Mesendoderm (in vitro differentiated cells): ENCODE measurements around the gene RAI14.
A peak's percentile ranks its signal among the peaks of the same experiment; 100 is the strongest.

ENCODE experiments used
- DNase-seq: peaks from one replicate; pipeline ENCODE4 v3.0.0; 2013
- H2AK5ac ChIP-seq: 2 replicates; pipeline ENCODE4 v1.6.1; 2013; ENCODE audit warnings: low read length, inconsistent platforms
- H2BK120ac ChIP-seq: 2 replicates; pipeline ENCODE4 v1.6.1; 2013; ENCODE audit warnings: low read depth, mild to moderate bottlenecking, low read length, moderate library complexity, mixed read lengths
- H2BK15ac ChIP-seq: replicated peaks from 2 replicates; pipeline ENCODE4 v1.6.1; 2013; ENCODE audit warnings: low read depth, mild to moderate bottlenecking, moderate library complexity
- H2BK5ac ChIP-seq: 2 replicates; pipeline ENCODE4 v1.6.1; 2013; ENCODE audit warnings: low read length, inconsistent platforms
- H3K18ac ChIP-seq: 2 replicates; pipeline ENCODE4 v1.6.1; 2013; ENCODE audit warnings: mild to moderate bottlenecking, low read length, mixed read lengths
- H3K23ac ChIP-seq: one replicate; pipeline ENCODE4 v1.6.1; 2013; ENCODE audit warnings: low read length
- H3K27ac ChIP-seq: 2 replicates; pipeline ENCODE4 v1.5.1; 2013; ENCODE audit warnings: low read depth, mild to moderate bottlenecking, inconsistent platforms, low read length, moderate library complexity
- H3K27me3 ChIP-seq: 2 replicates; pipeline ENCODE4 v1.6.1; 2013; ENCODE audit warnings: low read length, control low read depth, mild to moderate bottlenecking, inconsistent platforms; ENCODE audit not compliant: insufficient read depth, poor library complexity
- H3K36me3 ChIP-seq: 2 replicates; pipeline ENCODE4 v1.6.1; 2013; ENCODE audit warnings: low read length, inconsistent platforms; ENCODE audit not compliant: control insufficient read depth, insufficient read depth
- H3K4ac ChIP-seq: one replicate; pipeline ENCODE4 v1.6.1; 2013; ENCODE audit warnings: low read depth, mild to moderate bottlenecking, low read length, moderate library complexity
- H3K4me1 ChIP-seq: 2 replicates; pipeline ENCODE4 v1.6.1; 2013; ENCODE audit warnings: low read depth, low read length, inconsistent platforms; ENCODE audit not compliant: control insufficient read depth
- H3K4me2 ChIP-seq: 2 replicates; pipeline ENCODE4 v1.6.1; 2013; ENCODE audit warnings: low read length
- H3K4me3 ChIP-seq: 2 replicates; pipeline ENCODE4 v1.5.1; 2013; ENCODE audit warnings: mild to moderate bottlenecking, low read length
- H3K56ac ChIP-seq: one replicate; pipeline ENCODE4 v1.6.1; 2013; ENCODE audit warnings: low read length
- H3K79me1 ChIP-seq: 2 replicates; pipeline ENCODE4 v1.6.1; 2013; ENCODE audit warnings: low read length, inconsistent platforms
- H3K79me2 ChIP-seq: 2 replicates; pipeline ENCODE4 v1.6.1; 2013; ENCODE audit warnings: mild to moderate bottlenecking, low read length; ENCODE audit not compliant: control insufficient read depth, insufficient read depth
- H3K9ac ChIP-seq: 2 replicates; pipeline ENCODE4 v1.6.1; 2013; ENCODE audit warnings: low read length, inconsistent platforms
- H4K5ac ChIP-seq: one replicate; pipeline ENCODE4 v1.6.1; 2013; ENCODE audit warnings: low read length
- H4K8ac ChIP-seq: one replicate; pipeline ENCODE4 v1.6.1; 2013; ENCODE audit warnings: low read depth, mild to moderate bottlenecking, control low read depth, low read length, moderate library complexity
- WGBS: extraction: QIAGEN DNeasy Blood & Tissue Kit; methylation state at CpG from one replicate; pipeline ENCODE4 v1.1.7; 2013; ENCODE audit warnings: low lambda C conversion rate, missing lambda C conversion rate; ENCODE audit not compliant: insufficient coverage; ENCODE audit errors: extremely low coverage; 5-methylcytosine and 5-hydroxymethylcytosine counted together

RAI14 gene

DNA sequence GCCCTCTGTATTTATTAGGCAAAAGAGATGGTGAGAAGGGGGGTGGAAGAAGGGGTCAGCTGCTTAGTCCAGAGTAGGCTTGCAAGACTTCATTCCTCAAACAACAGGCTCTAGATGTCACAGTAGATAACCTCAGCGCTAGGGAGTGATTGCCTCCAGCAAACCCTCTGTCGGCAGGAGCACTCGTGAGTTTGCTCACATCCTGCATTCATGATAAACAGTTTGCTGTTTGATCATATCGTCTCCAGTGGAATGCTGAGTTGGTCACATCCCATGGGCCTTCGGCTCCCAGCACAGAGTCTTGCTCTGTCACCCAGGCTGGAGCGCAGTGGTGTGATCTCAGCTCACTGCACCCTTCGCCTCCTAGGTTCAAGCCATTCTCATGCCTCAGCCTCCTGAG is 186.4 kb downstream of the RAI14 start:
- no peaks in the 10 kb centered on the region for H3K79me2 ChIP-seq
- no peak overlapping the region for H3K4me3 ChIP-seq
- no peak overlapping the region for H4K8ac ChIP-seq
- no peak overlapping the region for H2BK120ac ChIP-seq
- no peaks in the 10 kb centered on the region for H3K36me3 ChIP-seq
- WGBS, result no CpG with 5 or more reads among the region's 7 CpGs
- H3K9ac ChIP-seq, result no peak overlapping the region
- no peak overlapping the region for H2BK15ac ChIP-seq
- H3K4me2 ChIP-seq, result no peak overlapping the region
- peak; percentile 24 for DNase-seq
- no peaks in the 10 kb centered on the region for H3K4me1 ChIP-seq
- no peak overlapping the region for H2AK5ac ChIP-seq
- H3K4ac ChIP-seq, result no peak overlapping the region
- no peak overlapping the region for H2BK5ac ChIP-seq
- no peaks in the 10 kb centered on the region for H3K79me1 ChIP-seq
- H4K5ac ChIP-seq, result no peak overlapping the region
- H3K23ac ChIP-seq, result no peak overlapping the region
- no peak overlapping the region for H3K27ac ChIP-seq
- H3K18ac ChIP-seq, result no peak overlapping the region
- no peaks in the 10 kb centered on the region for H3K27me3 ChIP-seq
- H3K56ac ChIP-seq, result no peak overlapping the region

DNA sequence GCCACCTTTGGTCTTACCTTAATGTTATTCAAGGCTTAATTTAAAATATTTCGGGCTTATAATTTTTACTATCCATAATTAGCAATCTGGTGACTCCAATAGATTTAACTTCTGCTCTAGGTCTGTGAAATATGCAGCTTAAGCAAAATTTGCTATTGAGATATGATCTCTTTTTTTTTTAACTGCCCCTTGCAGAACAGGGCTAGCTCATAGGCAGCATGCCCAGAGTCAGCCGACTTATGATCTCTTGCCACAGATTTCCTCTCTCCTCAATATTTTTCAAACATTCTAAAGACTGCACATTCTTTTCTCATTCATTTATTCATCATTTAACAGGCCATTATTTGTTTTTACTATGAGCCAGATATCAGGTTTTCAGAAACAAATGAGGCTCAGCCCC is 187.4 kb downstream of the RAI14 start:
- DNase-seq, result no peak
- Histone ChIP-seq H3K79me1 (no peaks in the 10 kb centered on the region), H4K5ac (no peak overlapping the region), H3K79me2 (no peaks in the 10 kb centered on the region), H2BK15ac (no peak overlapping the region), H2AK5ac (no peak overlapping the region), H2BK120ac (no peak overlapping the region), H3K23ac (no peak overlapping the region), H3K4me2 (no peak overlapping the region), H3K36me3 (no peaks in the 10 kb centered on the region), H3K9ac (no peak overlapping the region), H3K4ac (no peak overlapping the region), H3K56ac (no peak overlapping the region), H3K18ac (no peak overlapping the region), H3K27me3 (no peaks in the 10 kb centered on the region), H3K4me1 (no peaks in the 10 kb centered on the region), H3K27ac (no peak overlapping the region), H2BK5ac (no peak overlapping the region), H3K4me3 (no peak overlapping the region), H4K8ac (no peak overlapping the region)
- WGBS, result no CpG with 5 or more reads among the region's 2 CpGs

DNA sequence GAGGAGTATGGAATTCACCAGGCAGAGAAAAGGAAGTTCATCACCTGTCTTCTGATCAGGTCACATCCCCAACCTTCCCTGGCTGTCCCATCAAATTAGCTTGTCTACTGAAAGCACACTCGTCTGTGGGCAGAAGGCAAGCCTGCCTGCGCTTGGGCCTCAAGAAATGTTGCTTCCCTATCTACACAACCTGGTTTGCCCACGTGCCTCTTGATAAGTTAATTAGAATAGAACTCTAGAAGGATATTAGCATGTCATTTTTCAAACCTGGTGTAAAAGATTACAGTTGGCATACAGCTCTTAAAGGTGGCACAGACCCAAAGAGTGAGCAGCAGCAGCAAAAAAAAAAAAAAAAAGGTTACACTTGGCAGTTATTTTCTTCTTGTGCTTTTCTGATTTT is 188.0 kb downstream of the RAI14 start:
- Histone ChIP-seq H3K56ac (no peak overlapping the region), H3K18ac (no peak overlapping the region), H3K23ac (no peak overlapping the region), H2AK5ac (no peak overlapping the region), H3K4ac (no peak overlapping the region), H4K5ac (no peak overlapping the region), H3K4me1 (no peaks in the 10 kb centered on the region), H2BK5ac (no peak overlapping the region), H3K4me3 (no peak overlapping the region), H3K9ac (no peak overlapping the region), H2BK15ac (no peak overlapping the region), H3K36me3 (no peaks in the 10 kb centered on the region), H3K79me1 (no peaks in the 10 kb centered on the region), H4K8ac (no peak overlapping the region), H3K27ac (no peak overlapping the region), H3K79me2 (no peaks in the 10 kb centered on the region), H2BK120ac (no peak overlapping the region), H3K27me3 (no peaks in the 10 kb centered on the region), H3K4me2 (no peak overlapping the region)
- no peak for DNase-seq
- WGBS, result no CpG with 5 or more reads among the region's 3 CpGs

DNA sequence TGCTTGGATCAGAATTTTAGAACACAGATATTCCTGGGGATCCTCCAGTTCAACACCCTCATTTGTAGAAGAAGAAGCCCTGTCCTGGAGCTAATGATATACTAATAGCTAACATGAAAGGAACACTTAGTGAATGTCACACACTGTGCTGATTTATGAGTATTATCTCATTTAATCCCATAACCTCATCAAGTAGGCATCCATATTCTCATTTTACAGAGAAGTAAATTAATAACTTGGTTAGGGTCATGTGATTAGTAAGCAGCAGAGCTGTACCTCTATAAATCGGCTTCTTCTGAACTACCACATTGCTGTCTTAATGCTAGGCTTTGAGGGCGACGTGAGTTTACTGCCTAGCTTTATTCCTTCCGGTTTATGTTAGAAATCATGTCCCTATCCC is 188.9 kb downstream of the RAI14 start:
- WGBS, result no CpG with 5 or more reads among the region's 4 CpGs
- no peaks in the 10 kb centered on the region for H3K4me1 ChIP-seq
- H3K56ac ChIP-seq, result no peak overlapping the region

DNA sequence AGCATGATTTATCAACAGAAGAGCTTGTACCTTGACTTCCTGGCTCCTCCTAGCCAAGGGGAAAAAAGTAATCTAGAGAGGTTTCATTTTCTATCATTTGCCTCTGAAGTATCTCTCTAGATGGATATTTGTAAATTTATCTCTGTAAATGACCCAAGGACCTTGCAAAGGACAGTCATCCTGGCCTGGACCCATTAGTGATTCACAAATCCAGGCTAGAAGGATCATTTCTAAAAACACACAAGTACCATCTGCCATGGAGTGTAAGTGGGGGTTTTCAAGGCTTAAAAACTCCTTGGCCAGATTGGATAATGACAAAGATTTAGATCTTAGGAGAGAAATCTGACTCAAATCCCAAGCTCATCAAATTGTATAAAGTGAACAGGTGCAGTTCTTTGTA is 190.9 kb downstream of the RAI14 start:
- Histone ChIP-seq H3K4me1 (no peaks in the 10 kb centered on the region), H4K5ac (no peak overlapping the region), H3K79me2 (no peaks in the 10 kb centered on the region), H3K23ac (no peak overlapping the region), H3K56ac (no peak overlapping the region), H2BK120ac (no peak overlapping the region), H3K4me3 (no peak overlapping the region), H3K27me3 (no peaks in the 10 kb centered on the region), H3K27ac (no peak overlapping the region), H2AK5ac (no peak overlapping the region), H3K4me2 (no peak overlapping the region), H3K4ac (no peak overlapping the region), H4K8ac (no peak overlapping the region), H3K36me3 (no peaks in the 10 kb centered on the region), H2BK15ac (no peak overlapping the region), H3K9ac (no peak overlapping the region), H3K18ac (no peak overlapping the region), H3K79me1 (no peaks in the 10 kb centered on the region), H2BK5ac (no peak overlapping the region)
- no peak for DNase-seq

More for the DNA sequence above, 188.9 kb downstream of the RAI14 start:
- no peak for DNase-seq
- Histone ChIP-seq H2BK120ac (no peak overlapping the region), H3K79me2 (no peaks in the 10 kb centered on the region), H2BK15ac (no peak overlapping the region), H3K79me1 (no peaks in the 10 kb centered on the region), H3K4ac (no peak overlapping the region), H4K8ac (no peak overlapping the region), H3K27ac (no peak overlapping the region), H3K4me3 (no peak overlapping the region), H3K4me2 (no peak overlapping the region), H3K18ac (no peak overlapping the region), H2BK5ac (no peak overlapping the region), H3K36me3 (no peaks in the 10 kb centered on the region), H2AK5ac (no peak overlapping the region), H3K9ac (no peak overlapping the region), H3K27me3 (no peaks in the 10 kb centered on the region), H4K5ac (no peak overlapping the region), H3K23ac (no peak overlapping the region)

DNA sequence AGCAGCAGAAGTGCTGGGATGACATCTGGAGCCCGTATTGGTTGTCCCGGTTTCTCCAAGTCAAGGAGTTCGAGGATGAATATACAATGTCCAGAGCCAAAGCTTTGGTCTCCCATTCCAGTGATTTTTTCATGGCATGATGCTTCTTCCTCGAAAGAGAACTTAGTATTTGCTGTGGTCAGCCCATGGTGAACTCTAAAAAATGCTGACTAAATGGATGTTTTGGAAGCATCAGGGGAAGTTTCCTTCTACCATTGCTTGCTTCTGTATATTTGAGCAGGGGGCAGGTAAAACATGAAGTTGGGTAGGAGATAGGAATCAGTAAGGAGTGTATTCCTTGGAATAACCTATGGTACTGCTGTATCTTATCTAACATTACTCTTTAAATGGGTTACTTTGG is 191.4 kb downstream of the RAI14 start:
- Histone ChIP-seq H3K27me3 (no peaks in the 10 kb centered on the region), H2BK5ac (no peak overlapping the region), H3K4me1 (no peaks in the 10 kb centered on the region), H2AK5ac (no peak overlapping the region), H3K18ac (no peak overlapping the region), H2BK120ac (no peak overlapping the region), H2BK15ac (no peak overlapping the region), H3K36me3 (no peaks in the 10 kb centered on the region), H4K8ac (no peak overlapping the region), H3K23ac (no peak overlapping the region), H4K5ac (no peak overlapping the region), H3K4me3 (no peak overlapping the region), H3K79me2 (no peaks in the 10 kb centered on the region), H3K56ac (no peak overlapping the region), H3K27ac (no peak overlapping the region), H3K79me1 (no peaks in the 10 kb centered on the region), H3K4ac (no peak overlapping the region), H3K4me2 (no peak overlapping the region), H3K9ac (no peak overlapping the region)
- DNase-seq, result no peak
- no CpG with 5 or more reads among the region's 4 CpGs for WGBS
